ENCODE data around the gene GABRB1. TPM values are rescaled to one million over a fixed set of nuclear protein-coding genes. Genes with fewer than 3 reads are reported as not detected.

Gene GABRB1
- total RNA-seq, 1 donor from 2014 or later = not detected

- Mint-ChIP-seq H3K36me3 (ENCODE audit: low read depth) (no peaks in the 10 kb centered on the region), H3K4me3 (no peak overlapping the region), H3K27ac (no peak overlapping the region), H3K9me3 (no peaks in the 10 kb centered on the region), H3K27me3 (no peaks in the 10 kb centered on the region), H3K4me1 (no peaks in the 10 kb centered on the region)
- ChIA-PET CTCF (no interaction called here), POLR2A (no interaction called here)
- intact Hi-C loops (cut with micrococcal nuclease) = no loop called here
- ATAC-seq (ENCODE audit: low read depth) (no peak), DNase-seq (no peak)
- TF ChIP-seq CTCF (IDR thresholded peaks at IDR 0.05) = no peak
Measured at GRCh38 chr4:47184083-47184482, 152.7 kb downstream of the GABRB1 start.

GRCh38 chr4:47185761-47186160, 154.4 kb downstream of the GABRB1 start:
- intact Hi-C loops (cut with micrococcal nuclease) = no loop called here
- no peak overlapping the region for H3K4me3 Mint-ChIP-seq
- H3K27me3 Mint-ChIP-seq = no peaks in the 10 kb centered on the region
- no peak for DNase-seq
- ATAC-seq (ENCODE audit: low read depth) = no peak
- no peak for TF ChIP-seq CTCF (IDR thresholded peaks at IDR 0.05)
- no peak overlapping the region for H3K27ac Mint-ChIP-seq
- H3K36me3 Mint-ChIP-seq (ENCODE audit: low read depth) = no peaks in the 10 kb centered on the region
- no peaks in the 10 kb centered on the region for H3K9me3 Mint-ChIP-seq
- CTCF ChIA-PET = no interaction called here
- POLR2A ChIA-PET = no interaction called here
- no peaks in the 10 kb centered on the region for H3K4me1 Mint-ChIP-seq

GRCh38 chr4:47187608-47188007, 156.2 kb downstream of the GABRB1 start:
- Mint-ChIP-seq H3K9me3 (no peaks in the 10 kb centered on the region), H3K27me3 (no peaks in the 10 kb centered on the region), H3K4me1 (no peaks in the 10 kb centered on the region), H3K4me3 (no peak overlapping the region), H3K27ac (no peak overlapping the region), H3K36me3 (ENCODE audit: low read depth) (no peaks in the 10 kb centered on the region)
- CTCF ChIA-PET = no interaction called here
- DNase-seq = no peak
- ATAC-seq (ENCODE audit: low read depth) = no peak
- TF ChIP-seq CTCF (IDR thresholded peaks at IDR 0.05) = no peak
- POLR2A ChIA-PET = no interaction called here
- intact Hi-C loops (cut with micrococcal nuclease) = no loop called here

GRCh38 chr4:47193179-47193578, 161.8 kb downstream of the GABRB1 start:
- intact Hi-C loops (cut with micrococcal nuclease) = no loop called here
- Mint-ChIP-seq H3K9me3 (no peaks in the 10 kb centered on the region), H3K4me3 (no peak overlapping the region), H3K27me3 (peaks cover 2% of the 10 kb centered on the region), H3K27ac (no peak overlapping the region), H3K4me1 (no peaks in the 10 kb centered on the region), H3K36me3 (ENCODE audit: low read depth) (no peaks in the 10 kb centered on the region)
- ChIA-PET CTCF (no interaction called here), POLR2A (no interaction called here)
- TF ChIP-seq CTCF (IDR thresholded peaks at IDR 0.05) = no peak
- DNase-seq (no peak), ATAC-seq (ENCODE audit: low read depth) (no peak)

GRCh38 chr4:47194036-47194737, 162.8 kb downstream of the GABRB1 start:
- ChIA-PET POLR2A (no interaction called here), CTCF (no interaction called here)
- ATAC-seq (ENCODE audit: low read depth) (no peak), DNase-seq (no peak)
- Mint-ChIP-seq H3K4me1 (no peaks in the 10 kb centered on the region), H3K9me3 (no peaks in the 10 kb centered on the region), H3K36me3 (ENCODE audit: low read depth) (no peaks in the 10 kb centered on the region), H3K4me3 (no peak overlapping the region), H3K27ac (no peak overlapping the region), H3K27me3 (peaks cover 2% of the 10 kb centered on the region)
- TF ChIP-seq CTCF (IDR thresholded peaks at IDR 0.05) = no peak
- intact Hi-C loops (cut with micrococcal nuclease) = no loop called here

All from activated B cell treated with CpG ODN at 0.5 μM for 24 hours (primary cell).